A549 (cell line): Measurements from ENCODE around the gene FCMR. TPM values are rescaled to one million over a fixed set of nuclear protein-coding genes. Genes with fewer than 3 reads are reported as not detected.

Experiments used
- ATAC-seq, 2 experiments: fragments of 200-7000 bp in 1 of 2; fragments of >200 bp in 1 of 2; cut with Nextera tagmentation in 1 of 2; cut with Tn5 transposase in 1 of 2; 3 replicates each; pipeline versions ENCODE4 v1.8.0 to v1.9.1; 2018 to 2020; ENCODE audit warnings: mild to moderate bottlenecking in 1 of 2, moderate library complexity in 1 of 2
- CTCF ChIA-PET: fragments of 300-600 bp; sonication (Branson Sonifier 250); formaldehyde crosslinking; extraction: SDS; loops from one replicate; lab custom pipeline; 2021; ENCODE audit warnings: antibody characterized with exemption, inconsistent platforms; lab: Yijun Ruan, JAX
- POLR2A ChIA-PET: fragments of 350-600 bp; formaldehyde crosslinking; extraction: SDS; loops from one replicate; lab custom pipeline; 2021; ENCODE audit warnings: antibody characterized with exemption, inconsistent platforms; lab: Yijun Ruan, JAX
- DNase-seq, 2 experiments: peaks; one replicate each; pipeline versions ENCODE4 v3.0.0 to v3.0.0-alpha.2; 2011 to 2016; ENCODE audit warnings: low read depth in 1 of 2, low spot score in 1 of 2
- FAIRE-seq: peaks from 2 replicates; lab custom pipeline; 2011; peaks lifted over from hg19 to GRCh38; lab: Jason Lieb, UNC
- H3K27ac ChIP-seq, 2 experiments: fragments of >200 bp; sonication (Bioruptor Twin); formaldehyde crosslinking; 3 replicates each; pipeline ENCODE4 v1.5.1; 2016 to 2017
- H3K4me1 ChIP-seq: fragments of >200 bp; sonication (Bioruptor Twin); formaldehyde crosslinking; 3 replicates; pipeline ENCODE4 v1.6.1; 2016
- H3K4me2 ChIP-seq: fragments of >200 bp; sonication (Bioruptor Twin); formaldehyde crosslinking; 3 replicates; pipeline ENCODE4 v1.6.1; 2016
- H3K4me3 ChIP-seq: fragments of >200 bp; sonication (Bioruptor Twin); formaldehyde crosslinking; 3 replicates; pipeline ENCODE4 v1.5.1; 2016
- H3K9me3 ChIP-seq: fragments of >200 bp; sonication (Bioruptor Twin); formaldehyde crosslinking; 3 replicates; pipeline ENCODE4 v1.6.1; 2016
- CBX2 ChIP-seq: fragments of 200-600 bp; sonication (generic); IDR thresholded peaks from 2 replicates; pipeline ENCODE4 v1.6.1; 2016; ENCODE audit warnings: low read depth, mild to moderate bottlenecking, borderline replicate concordance
- CBX8 ChIP-seq: fragments of 200-600 bp; sonication (generic); IDR thresholded peaks from 2 replicates; pipeline ENCODE4 v1.6.1; 2016
- CEBPB ChIP-seq, 2 experiments: fragments of >200 bp in 1 of 2; sonication (Bioruptor Twin) in 1 of 2; formaldehyde crosslinking in 1 of 2; IDR thresholded peaks; 2 replicates each; pipeline ENCODE4 v1.6.1; 2012 to 2016
- CHD4 ChIP-seq: fragments of 200-600 bp; sonication (generic); IDR thresholded peaks from 2 replicates; pipeline ENCODE4 v1.6.1; 2016; ENCODE audit warnings: antibody characterized with exemption, mild to moderate bottlenecking, borderline replicate concordance
- FOSB ChIP-seq: fragments of 250-450 bp; sonication (Bioruptor Pico); IDR thresholded peaks from 2 replicates; pipeline ENCODE4 v1.5.0; 2020; ENCODE audit warnings: mild to moderate bottlenecking, moderate library complexity
- FOSL2 ChIP-seq, 2 experiments: fragments of 450-650 bp in 1 of 2; fragments of >200 bp in 1 of 2; sonication (Bioruptor Twin) in 1 of 2; formaldehyde crosslinking; IDR thresholded peaks; 2 replicates each; pipeline versions ENCODE4 v1.5.0 to v1.6.1; 2016 to 2020; ENCODE audit warnings: mild to moderate bottlenecking in 1 of 2, moderate library complexity in 1 of 2
- FOXS1 ChIP-seq: fragments of 250-450 bp; sonication (Bioruptor Pico); IDR thresholded peaks from 2 replicates; pipeline ENCODE4 v1.5.0; 2020; ENCODE audit warnings: mild to moderate bottlenecking, moderate library complexity
- GATA3 ChIP-seq: IDR thresholded peaks from 2 replicates; pipeline ENCODE4 v1.6.1; 2012; ENCODE audit warnings: borderline replicate concordance
- HEYL ChIP-seq: fragments of 250-450 bp; sonication (Bioruptor Pico); IDR thresholded peaks from 2 replicates; pipeline ENCODE4 v1.8.0; 2021; ENCODE audit warnings: mild to moderate bottlenecking, moderate library complexity
- HMGXB4 ChIP-seq: fragments of 250-450 bp; sonication (Bioruptor Pico); IDR thresholded peaks from 2 replicates; pipeline ENCODE4 v1.5.0; 2021; ENCODE audit warnings: mild to moderate bottlenecking, moderate library complexity, borderline replicate concordance
- HOXA7 ChIP-seq: fragments of 250-450 bp; sonication (Bioruptor Pico); IDR thresholded peaks from 2 replicates; pipeline ENCODE4 v1.5.0; 2020; ENCODE audit warnings: mild to moderate bottlenecking, moderate library complexity
- HOXB13 ChIP-seq: fragments of 250-450 bp; sonication (Bioruptor Pico); IDR thresholded peaks from 2 replicates; pipeline ENCODE4 v1.5.0; 2020; ENCODE audit warnings: low read depth, mild to moderate bottlenecking, moderate library complexity
- JUNB ChIP-seq: fragments of >200 bp; sonication (Bioruptor Twin); formaldehyde crosslinking; IDR thresholded peaks from 2 replicates; pipeline ENCODE4 v1.6.1; 2016
- KDM1A ChIP-seq: fragments of 200-600 bp; sonication (generic); IDR thresholded peaks from 2 replicates; pipeline ENCODE4 v1.6.1; 2016; ENCODE audit warnings: low read depth, mild to moderate bottlenecking
- MAFK ChIP-seq: fragments of 450-650 bp; IDR thresholded peaks from 2 replicates; pipeline ENCODE4 v1.6.1; 2014; ENCODE audit not compliant: partially characterized antibody
- MAX ChIP-seq: IDR thresholded peaks from 2 replicates; pipeline ENCODE4 v1.6.1; 2012
- MAZ ChIP-seq: fragments of 150-350 bp; IDR thresholded peaks from 2 replicates; pipeline ENCODE4 v1.6.1; 2014; ENCODE audit warnings: antibody characterized with exemption, low read depth, low read length, borderline replicate concordance
- PHF8 ChIP-seq: fragments of 200-600 bp; sonication (generic); IDR thresholded peaks from 2 replicates; pipeline ENCODE4 v1.6.1; 2016; ENCODE audit warnings: low read depth, mild to moderate bottlenecking, antibody characterized with exemption, moderate library complexity, borderline replicate concordance
- RARB ChIP-seq: fragments of 250-450 bp; sonication (Bioruptor Pico); IDR thresholded peaks from 2 replicates; pipeline ENCODE4 v1.8.0; 2021; ENCODE audit warnings: mild to moderate bottlenecking, moderate library complexity
- RCOR1 ChIP-seq: fragments of 150-350 bp; IDR thresholded peaks from 2 replicates; pipeline ENCODE4 v1.6.1; 2014; ENCODE audit warnings: antibody characterized with exemption, low read length, low read depth
- REST ChIP-seq: fragments of 200-600 bp; sonication (generic); IDR thresholded peaks from 2 replicates; pipeline ENCODE4 v1.6.1; 2016; ENCODE audit warnings: antibody characterized with exemption, mild to moderate bottlenecking, moderate library complexity
- RNF2 ChIP-seq: fragments of 200-600 bp; sonication (generic); IDR thresholded peaks from 2 replicates; pipeline ENCODE4 v1.6.1; 2016; ENCODE audit warnings: low read depth, mild to moderate bottlenecking, antibody characterized with exemption, moderate library complexity, borderline replicate concordance
- SREBF2 ChIP-seq: fragments of 450-650 bp; IDR thresholded peaks from 2 replicates; pipeline ENCODE4 v1.6.1; 2014; ENCODE audit warnings: mild to moderate bottlenecking, moderate library complexity
- USF2 ChIP-seq: fragments of 450-650 bp; IDR thresholded peaks from 2 replicates; pipeline ENCODE4 v1.6.1; 2014; ENCODE audit warnings: antibody characterized with exemption
- ZC3H11A ChIP-seq: fragments of 450-650 bp; IDR thresholded peaks from 2 replicates; pipeline ENCODE4 v1.6.1; 2014; ENCODE audit warnings: antibody characterized with exemption, mild to moderate bottlenecking
- ZFP36 ChIP-seq: fragments of 450-650 bp; IDR thresholded peaks from 2 replicates; pipeline ENCODE4 v1.6.1; 2014; ENCODE audit warnings: borderline replicate concordance; ENCODE audit not compliant: partially characterized antibody
- ZSCAN20 ChIP-seq: fragments of 250-450 bp; sonication (Bioruptor Pico); IDR thresholded peaks from 2 replicates; pipeline ENCODE4 v1.8.0; 2022; ENCODE audit warnings: mild to moderate bottlenecking, moderate library complexity
- WGBS: methylation state at CpG from one replicate; pipeline ENCODE4 v1.1.6; 2017; ENCODE audit errors: missing lambda C conversion rate; 5-methylcytosine and 5-hydroxymethylcytosine counted together
- polyA plus RNA-seq, 4 experiments: library from polyadenylated mRNA; depleted of rRNA in 3 of 4; stranded (reverse); fragments of >200 nt; fragmentation: RNase III in 1 of 4; extraction: RNeasy Plus Mini Kit Qiagen cat#74134 plus additional on column Dnase treatment in 1 of 4; gene quantifications; 2 replicates in 3 of 4; 3 replicates in 1 of 4; pipeline ENCODE4 v1.2.3, GENCODE V29; 2011 to 2017

FCMR gene
- polyA plus RNA-seq, 2 of the 4 experiments (the other 2 are of a cell fraction): 0.19 to 0.93 TPM

GRCh38 chr1:206947255-206947654, 25.5 kb upstream of the FCMR start:
- POLR2A ChIA-PET: no interaction called here
- no peak for FAIRE-seq
- TF ChIP-seq HOXB13 (no peak), RNF2 (no peak), RCOR1 (no peak), USF2 (no peak), RARB (no peak), JUNB (no peak)
- TF ChIP-seq, all 56 proteins: peak for 0
- WGBS: 84% methylated on average over 1 of the region's 3 CpGs
- Histone ChIP-seq H3K9me3 (0 out of 3 replicates have a peak, but pooled peaks cover 5% of the 10 kb centered on the region), H3K27ac (no peak overlapping the region), H3K4me3 (no peak overlapping the region), H3K4me2 (no peak overlapping the region), H3K4me1 (peaks cover 18% of the 10 kb centered on the region)
- ATAC-seq: no peak
- CTCF ChIA-PET: interaction anchor here (0.5 to 4.1 kb wide), 10 partner anchors 10 to 401 kb away, joined by 3 to 17 read pairs (median 4); no protein-coding TSS in a partner anchor
- DNase-seq: no peak

GRCh38 chr1:206946261-206946660, 24.5 kb upstream of the FCMR start, which contains the start of gene PIGR:
TSS of gene PIGR (minus strand) at chr1:206946466. CDS start at chr1:206940531, 5,935 bp downstream.
- FAIRE-seq (no peak), DNase-seq (no peak), ATAC-seq (no peak)
- 76% methylated on average over 7 of the region's 7 CpGs for WGBS
- H3K27ac ChIP-seq: no peak within 1 kb of the TSS
- CTCF ChIA-PET: interaction anchor here (1.0 to 4.1 kb wide), 8 partner anchors 9 to 355 kb away, joined by 3 to 17 read pairs (median 4); no protein-coding TSS in a partner anchor
- H3K4me2 ChIP-seq: no peak within 1 kb of the TSS
- POLR2A ChIA-PET: no interaction called here
- H3K4me3 ChIP-seq: no peak within 1 kb of the TSS
- peaks cover 13% of the 10 kb centered on the region for H3K4me1 ChIP-seq
- TF ChIP-seq HEYL (CRISPR knock-in tag) (no peak), MAZ (no peak), PHF8 (no peak), HOXB13 (no peak), SREBF2 (no peak), ZFP36 (no peak), KDM1A (no peak), ZSCAN20 (CRISPR knock-in tag) (no peak), RNF2 (no peak), MAX (no peak), FOSB (no peak), CBX8 (no peak), REST (no peak), FOSL2 (IDR thresholded peaks at IDR 0.05) (no peak), FOSL2 (CRISPR knock-in tag; IDR thresholded peaks at IDR 0.05) (no peak), FOXS1 (no peak)
- H3K9me3 ChIP-seq: 0 out of 3 replicates have a peak, but pooled peaks cover 5% of the 10 kb centered on the region

GRCh38 chr1:206945779-206946178, 24.0 kb upstream of the FCMR start:
- CTCF ChIA-PET: interaction anchor here (1.0 to 4.1 kb wide), 6 partner anchors 8 to 211 kb away, joined by 3 to 17 read pairs (median 4); no protein-coding TSS in a partner anchor

More at GRCh38 chr1:206945779-206946178, 24.0 kb upstream of the FCMR start:
- H3K9me3 ChIP-seq: 0 out of 3 replicates have a peak, but pooled peaks cover 5% of the 10 kb centered on the region
- FAIRE-seq (no peak), DNase-seq (no peak), ATAC-seq (no peak)
- peaks cover 8% of the 10 kb centered on the region for H3K4me1 ChIP-seq
- POLR2A ChIA-PET: no interaction called here
- no peak overlapping the region for H3K4me2 ChIP-seq
- WGBS: 90% methylated on average over 4 of the region's 4 CpGs
- H3K4me3 ChIP-seq: no peak overlapping the region
- TF ChIP-seq HMGXB4 (CRISPR knock-in tag) (no peak), GATA3 (no peak), HOXA7 (CRISPR knock-in tag) (no peak), CHD4 (no peak), MAFK (no peak), CBX2 (no peak), ZC3H11A (no peak), SREBF2 (no peak), CEBPB (IDR thresholded peaks at IDR 0.05) (no peak)
- H3K27ac ChIP-seq: no peak overlapping the region
